GM23248 (cell line): Measurements from ENCODE around the gene OPTN.

Source experiments
- EZH2 ChIP-seq: fragments of 200-600 bp; sonication (generic); IDR thresholded peaks from 2 replicates; pipeline ENCODE4 v1.6.1; 2018; ENCODE audit warnings: antibody characterized with exemption, mild to moderate bottlenecking; ENCODE audit not compliant: insufficient read depth, poor library complexity, severe bottlenecking
- EZH2phosphoT487 ChIP-seq: fragments of 200-600 bp; sonication (generic); IDR thresholded peaks from 2 replicates; pipeline ENCODE4 v1.6.1; 2018; ENCODE audit warnings: antibody characterized with exemption, moderate library complexity, mild to moderate bottlenecking, low read depth; ENCODE audit not compliant: insufficient read depth

DNA sequence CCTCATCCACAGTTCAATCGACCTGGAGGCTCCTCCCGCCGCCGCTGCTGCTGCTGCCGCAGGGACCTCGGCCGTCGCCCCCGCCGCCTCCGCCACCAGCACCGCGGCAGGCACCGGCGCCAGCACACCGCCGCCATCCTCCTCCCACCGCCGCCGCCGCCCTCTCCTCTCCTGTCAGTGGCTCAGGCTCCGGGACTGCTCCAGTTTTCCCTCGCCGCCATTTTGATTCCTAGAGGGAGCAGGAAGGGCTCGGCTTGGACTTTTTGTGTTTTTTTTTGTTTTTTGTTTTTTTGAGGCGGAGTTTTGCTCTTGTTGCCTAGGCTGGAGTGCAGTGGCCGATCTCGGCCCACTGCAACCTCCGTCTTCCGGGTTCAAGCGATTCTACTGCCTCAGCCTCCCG lies 58.4 kb downstream of the OPTN start:
- TF ChIP-seq EZH2phosphoT487 (no peak), EZH2 (no peak)
